HepG2 (cell line): ENCODE results near the gene PDILT. TPM values are rescaled to one million over a fixed set of nuclear protein-coding genes. Genes with fewer than 3 reads are reported as not detected.

Experiments used
- BHLHE40 ChIP-seq: IDR thresholded peaks from 2 replicates; pipeline ENCODE4 v1.6.1; 2011; ENCODE audit warnings: low read length, improper control_type of control experiment
- BORCS8-MEF2B ChIP-seq: sonication (generic); formaldehyde crosslinking; IDR thresholded peaks from 2 replicates; pipeline ENCODE4 v1.8.0; 2022; ENCODE audit warnings: mild to moderate bottlenecking, missing genetic modification reagents
- BRD4 ChIP-seq: sonication (generic); formaldehyde crosslinking; IDR thresholded peaks from 2 replicates; pipeline ENCODE4 v1.4.0; 2020; ENCODE audit warnings: missing genetic modification reagents
- ETV6 ChIP-seq: sonication (generic); formaldehyde crosslinking; conservative IDR thresholded peaks from 2 replicates; pipeline ENCODE4 v1.4.0; 2020; ENCODE audit warnings: missing genetic modification reagents
- FOXP1 ChIP-seq, 2 experiments: fragments of 450-650 bp in 1 of 2; IDR thresholded peaks; 2 replicates each; pipeline ENCODE4 v1.6.1; 2017 to 2018; ENCODE audit warnings: antibody characterized with exemption in 1 of 2
- HNRNPUL1 ChIP-seq: fragments of 200-400 bp; formaldehyde crosslinking; IDR thresholded peaks from 2 replicates; pipeline ENCODE4 v1.6.1; 2017; ENCODE audit warnings: low read depth, mild to moderate bottlenecking, low read length, moderate library complexity
- IRF2 ChIP-seq: IDR thresholded peaks from 2 replicates; pipeline ENCODE4 v1.6.1; 2018; ENCODE audit warnings: missing genetic modification reagents, missing compliant biosample characterization
- KLF15 ChIP-seq: sonication (generic); formaldehyde crosslinking; IDR thresholded peaks from 2 replicates; pipeline ENCODE4 v1.8.1; 2023; ENCODE audit warnings: borderline replicate concordance, mild to moderate bottlenecking, inconsistent platforms, missing genetic modification reagents, mixed read lengths
- MTF2 ChIP-seq: sonication (generic); formaldehyde crosslinking; IDR thresholded peaks from 2 replicates; pipeline ENCODE4 v1.5.0; 2020; ENCODE audit warnings: missing genetic modification reagents, borderline replicate concordance
- MYC ChIP-seq: sonication (generic); formaldehyde crosslinking; IDR thresholded peaks from 2 replicates; pipeline ENCODE4 v1.9.0; 2021; ENCODE audit warnings: missing genetic modification reagents, borderline replicate concordance
- NFYB ChIP-seq: sonication (generic); formaldehyde crosslinking; IDR thresholded peaks from 2 replicates; pipeline ENCODE4 v1.4.0; 2020; ENCODE audit warnings: missing genetic modification reagents
- NONO ChIP-seq, 2 experiments: fragments of 450-650 bp in 1 of 2; sonication (generic) in 1 of 2; formaldehyde crosslinking in 1 of 2; IDR thresholded peaks in 1 of 2; conservative IDR thresholded peaks in 1 of 2; 2 replicates each; pipeline versions ENCODE4 v1.6.1 to v1.8.0; 2017 to 2022; ENCODE audit warnings: mild to moderate bottlenecking in 1 of 2, missing genetic modification reagents in 1 of 2, moderate library complexity in 1 of 2
- NR2F6 ChIP-seq, 2 experiments: IDR thresholded peaks; 2 replicates each; pipeline ENCODE4 v1.6.1; 2016; ENCODE audit warnings: antibody characterized with exemption in 1 of 2, mild to moderate bottlenecking in 1 of 2
- SIX1 ChIP-seq: sonication (generic); formaldehyde crosslinking; IDR thresholded peaks from 2 replicates; pipeline ENCODE4 v1.4.0; 2020; ENCODE audit warnings: missing genetic modification reagents, borderline replicate concordance
- TBP ChIP-seq: sonication (generic); formaldehyde crosslinking; IDR thresholded peaks from 2 replicates; pipeline ENCODE4 v1.5.0; 2020; ENCODE audit warnings: missing genetic modification reagents
- TBX2 ChIP-seq: sonication (generic); formaldehyde crosslinking; IDR thresholded peaks from 2 replicates; pipeline ENCODE4 v1.5.0; 2020; ENCODE audit warnings: missing genetic modification reagents, mild to moderate bottlenecking, borderline replicate concordance
- ZC3H4 ChIP-seq: sonication (generic); formaldehyde crosslinking; IDR thresholded peaks from 2 replicates; pipeline ENCODE4 v1.4.0; 2020; ENCODE audit warnings: missing genetic modification reagents, borderline replicate concordance
- ZKSCAN8 ChIP-seq: IDR thresholded peaks from 2 replicates; pipeline ENCODE4 v1.6.1; 2016; ENCODE audit warnings: borderline replicate concordance, missing genetic modification reagents, missing compliant biosample characterization
- ZNF10 ChIP-seq: sonication (generic); formaldehyde crosslinking; IDR thresholded peaks from 2 replicates; pipeline ENCODE4 v1.4.0; 2020; ENCODE audit warnings: mild to moderate bottlenecking, low read depth, missing genetic modification reagents, borderline replicate concordance
- ZNF225 ChIP-seq: sonication (generic); formaldehyde crosslinking; IDR thresholded peaks from 2 replicates; pipeline ENCODE4 v1.4.0; 2020; ENCODE audit warnings: mild to moderate bottlenecking, missing genetic modification reagents
- ZNF331 ChIP-seq: sonication (generic); formaldehyde crosslinking; IDR thresholded peaks from 2 replicates; pipeline ENCODE4 v1.4.0; 2020; ENCODE audit warnings: missing genetic modification reagents
- ZNF674 ChIP-seq: sonication (generic); formaldehyde crosslinking; IDR thresholded peaks from 2 replicates; pipeline ENCODE4 v1.5.0; 2020; ENCODE audit warnings: low read depth, mild to moderate bottlenecking, missing genetic modification reagents
- ZNF772 ChIP-seq: sonication (generic); formaldehyde crosslinking; IDR thresholded peaks from 2 replicates; pipeline ENCODE4 v1.5.0; 2020; ENCODE audit warnings: mild to moderate bottlenecking, missing genetic modification reagents
- ZNF776 ChIP-seq: sonication (generic); formaldehyde crosslinking; IDR thresholded peaks from 2 replicates; pipeline ENCODE4 v1.4.0; 2020; ENCODE audit warnings: mild to moderate bottlenecking, missing genetic modification reagents
- ZNF879 ChIP-seq: sonication (generic); formaldehyde crosslinking; IDR thresholded peaks from 2 replicates; pipeline ENCODE4 v1.8.1; 2023; ENCODE audit warnings: missing genetic modification reagents
- ZSCAN30 ChIP-seq: sonication (generic); formaldehyde crosslinking; IDR thresholded peaks from 2 replicates; pipeline ENCODE4 v1.5.0; 2020; ENCODE audit warnings: mild to moderate bottlenecking, missing genetic modification reagents
- polyA plus RNA-seq, 8 experiments: library from polyadenylated mRNA; depleted of rRNA in 3 of 8; stranded (reverse) in 7 of 8; unstranded in 1 of 8; fragments of >200 nt; fragmentation: Illumina TruSeq in 4 of 8; extraction: Trizol in 4 of 8; gene quantifications; 2 replicates each; pipeline versions ENCODE4 v1.2.1 to v1.2.3, GENCODE V29; 2011 to 2016; ENCODE audit warnings: low read depth in 4 of 8, missing spikeins in 1 of 8, mixed read lengths in 1 of 8; ENCODE audit not compliant: insufficient read depth in 1 of 8
- total RNA-seq, 5 experiments: library from RNA; depleted of rRNA; stranded (reverse); fragments of >200 nt; fragmentation: Illumina TruSeq; extraction: Trizol; gene quantifications; 2 replicates each; pipeline ENCODE4 v1.2.3, GENCODE V29; 2016; ENCODE audit warnings: low read depth in 1 of 5
- TF ChIP-seq, protein P1 (sequence below): sonication (generic); formaldehyde crosslinking; IDR thresholded peaks from 2 replicates; pipeline ENCODE4 v1.4.0; 2020; ENCODE audit warnings: mild to moderate bottlenecking, low read depth, missing genetic modification reagents
- TF ChIP-seq, protein P2 (sequence below): sonication (generic); formaldehyde crosslinking; IDR thresholded peaks from 2 replicates; pipeline ENCODE4 v1.5.1; 2020; ENCODE audit warnings: mild to moderate bottlenecking, missing genetic modification reagents, borderline replicate concordance

The PDILT gene
- total and polyA plus RNA-seq, 2 of the 13 experiments (the other 11 are each of a cell fraction or from before 2014, with no cell fraction given): not detected

DNA sequence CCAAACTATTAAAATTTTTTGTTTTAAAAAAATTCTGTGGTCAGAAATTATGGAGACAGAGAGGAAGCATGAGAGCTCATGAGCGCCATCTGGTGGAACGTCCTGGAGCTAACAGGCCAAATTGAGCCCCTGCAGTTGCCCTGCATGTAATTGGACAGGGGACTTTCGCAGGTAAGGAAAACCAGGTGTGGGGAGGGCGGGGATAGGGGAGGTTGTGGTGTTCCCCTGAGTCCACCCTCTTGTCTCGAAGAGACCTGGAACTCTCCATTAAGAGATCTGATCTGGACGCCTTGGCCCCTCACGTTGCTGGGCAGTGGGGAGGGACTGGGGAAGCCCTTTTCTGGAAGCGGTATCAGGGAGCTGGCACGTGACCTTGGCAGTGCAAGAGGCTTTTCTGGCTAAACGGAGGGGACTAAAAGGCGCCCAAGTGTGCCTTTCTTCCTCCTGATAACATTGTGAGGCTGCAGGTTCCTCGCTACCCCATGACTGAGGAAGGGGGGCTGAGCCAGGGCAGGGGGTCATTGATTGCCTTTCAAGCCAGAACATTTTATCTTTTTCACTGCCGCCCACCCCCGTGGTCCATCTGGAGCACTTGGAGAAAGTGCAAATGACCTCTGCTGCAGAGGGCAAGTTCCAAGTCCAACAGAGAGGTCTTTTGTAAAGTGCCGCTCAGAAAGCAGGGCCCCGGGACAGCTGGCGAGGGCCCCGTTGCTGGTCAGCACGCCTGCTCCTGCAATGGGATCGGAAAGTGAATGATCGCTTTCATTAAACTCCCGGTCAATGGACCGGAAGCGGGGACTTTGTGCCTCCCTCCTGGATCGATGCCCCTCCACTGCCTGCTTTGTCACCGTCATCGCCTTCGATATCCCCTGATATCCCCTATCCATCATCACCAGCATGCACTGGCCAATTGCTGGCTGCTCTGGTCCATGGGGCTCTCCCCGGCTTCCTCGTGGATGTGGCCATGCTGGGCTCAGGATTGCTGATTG is 18.4 kb downstream of the PDILT start (continued):
- TF ChIP-seq ZNF674 (CRISPR knock-in tag) (no peak), NFYB (no peak), TBP (CRISPR knock-in tag) (peak; percentile 59; the same call in 1 of the 2 replicates), BRD4 (no peak), ZSCAN30 (CRISPR knock-in tag) (no peak), IRF2 (CRISPR knock-in tag) (peak; percentile 60; the same call in 1 of the 2 replicates), MYC (CRISPR knock-in tag) (peak; percentile 45; the same call in 1 of the 2 replicates), ZNF776 (CRISPR knock-in tag) (peak; percentile 94), SIX1 (0 out of 2 replicates have a peak, but pooled peaks have one; percentile 2), ZNF879 (CRISPR knock-in tag) (no peak), TBX2 (CRISPR knock-in tag) (no peak), ZNF772 (CRISPR knock-in tag) (no peak; the same call in 1 of the 2 replicates), HNRNPUL1 (no peak), ZKSCAN8 (CRISPR knock-in tag) (no peak), FOXP1 (IDR thresholded peaks at IDR 0.05) (no peak), FOXP1 (CRISPR knock-in tag; IDR thresholded peaks at IDR 0.05) (no peak), ZNF225 (CRISPR knock-in tag) (peak; percentile 80; the same call in 1 of the 2 replicates), BORCS8-MEF2B (CRISPR knock-in tag) (no peak; the same call in none of the 2 replicates), ETV6 (CRISPR knock-in tag) (no peak), ZNF10 (CRISPR knock-in tag) (0 out of 2 replicates have a peak, but pooled peaks have one; percentile 60), MTF2 (CRISPR knock-in tag) (no peak), NONO (IDR thresholded peaks at IDR 0.05) (no peak), NONO (CRISPR knock-in tag; conservative IDR thresholded peaks at IDR 0.05) (peak; percentile 54), BHLHE40 (peak; percentile 76; the same call in 1 of the 2 replicates), KLF15 (no peak), ZNF331 (CRISPR knock-in tag) (peak; percentile 43; the same call in 1 of the 2 replicates), NR2F6 (IDR thresholded peaks at IDR 0.05) (peak; percentile 89), NR2F6 (CRISPR knock-in tag; IDR thresholded peaks at IDR 0.05) (peak; percentile 86), ZC3H4 (no peak)
- TF ChIP-seq, protein P1, sequence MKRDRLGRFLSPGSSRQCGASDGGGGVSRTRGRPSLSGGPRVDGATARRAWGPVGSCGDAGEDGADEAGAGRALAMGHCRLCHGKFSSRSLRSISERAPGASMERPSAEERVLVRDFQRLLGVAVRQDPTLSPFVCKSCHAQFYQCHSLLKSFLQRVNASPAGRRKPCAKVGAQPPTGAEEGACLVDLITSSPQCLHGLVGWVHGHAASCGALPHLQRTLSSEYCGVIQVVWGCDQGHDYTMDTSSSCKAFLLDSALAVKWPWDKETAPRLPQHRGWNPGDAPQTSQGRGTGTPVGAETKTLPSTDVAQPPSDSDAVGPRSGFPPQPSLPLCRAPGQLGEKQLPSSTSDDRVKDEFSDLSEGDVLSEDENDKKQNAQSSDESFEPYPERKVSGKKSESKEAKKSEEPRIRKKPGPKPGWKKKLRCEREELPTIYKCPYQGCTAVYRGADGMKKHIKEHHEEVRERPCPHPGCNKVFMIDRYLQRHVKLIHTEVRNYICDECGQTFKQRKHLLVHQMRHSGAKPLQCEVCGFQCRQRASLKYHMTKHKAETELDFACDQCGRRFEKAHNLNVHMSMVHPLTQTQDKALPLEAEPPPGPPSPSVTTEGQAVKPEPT (CRISPR knock-in tag): no peak
- TF ChIP-seq, protein P2, sequence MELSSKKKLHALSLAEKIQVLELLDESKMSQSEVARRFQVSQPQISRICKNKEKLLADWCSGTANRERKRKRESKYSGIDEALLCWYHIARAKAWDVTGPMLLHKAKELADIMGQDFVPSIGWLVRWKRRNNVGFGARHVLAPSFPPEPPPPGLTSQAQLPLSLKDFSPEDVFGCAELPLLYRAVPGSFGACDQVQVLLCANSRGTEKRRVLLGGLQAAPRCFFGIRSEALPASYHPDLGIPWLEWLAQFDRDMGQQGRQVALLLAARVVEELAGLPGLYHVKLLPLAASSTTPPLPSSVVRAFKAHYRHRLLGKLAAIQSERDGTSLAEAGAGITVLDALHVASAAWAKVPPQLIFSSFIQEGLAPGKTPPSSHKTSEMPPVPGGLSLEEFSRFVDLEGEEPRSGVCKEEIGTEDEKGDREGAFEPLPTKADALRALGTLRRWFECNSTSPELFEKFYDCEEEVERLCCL (CRISPR knock-in tag): peak; percentile 94; the same call in 1 of the 2 replicates
